ENCODE results near the gene ELOVL2.
A peak's percentile ranks its signal among the peaks of the same experiment; 100 is the strongest.

Gene ELOVL2

DNA sequence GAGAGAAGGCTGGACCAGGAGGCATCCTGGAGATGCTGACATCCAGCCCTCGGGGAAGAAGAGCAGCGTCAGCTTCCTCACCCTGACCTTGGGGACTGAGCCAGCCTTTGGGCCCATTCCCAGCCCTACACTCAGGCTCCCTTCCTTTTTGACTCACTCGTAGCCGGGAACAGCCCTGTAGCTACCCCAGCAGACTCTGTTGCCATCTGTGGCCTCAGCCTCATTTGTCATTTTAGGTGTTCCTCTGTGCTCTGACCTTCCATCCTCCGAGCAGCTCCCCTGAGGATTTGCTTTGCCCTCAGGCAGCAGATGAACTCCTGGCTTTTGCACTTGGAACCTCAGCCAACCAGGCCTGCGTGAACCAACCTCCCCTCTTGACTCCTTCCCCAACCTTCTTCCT, 67.5 kb downstream of the ELOVL2 start:
- DNase-seq, result no peak

DNA sequence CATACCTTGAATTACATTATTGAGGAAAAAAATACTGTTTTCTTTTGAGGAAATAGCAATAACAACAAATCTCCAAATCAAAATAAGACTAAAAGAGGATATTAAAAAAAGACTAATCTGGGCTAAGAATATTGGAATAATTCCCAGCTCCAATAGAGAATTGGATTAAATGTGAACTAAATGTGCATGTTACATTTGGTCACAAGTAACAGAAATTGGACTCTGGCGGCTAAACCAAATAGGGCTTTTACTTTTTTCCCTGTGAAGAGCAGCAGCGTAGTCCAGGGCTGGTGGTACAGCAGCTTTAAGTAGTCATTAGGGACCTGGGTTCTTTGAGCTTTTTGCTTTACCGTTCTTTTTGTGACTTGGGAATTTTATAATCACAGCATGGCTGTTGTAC, 71.9 kb downstream of the ELOVL2 start:
- no peak for DNase-seq

DNA sequence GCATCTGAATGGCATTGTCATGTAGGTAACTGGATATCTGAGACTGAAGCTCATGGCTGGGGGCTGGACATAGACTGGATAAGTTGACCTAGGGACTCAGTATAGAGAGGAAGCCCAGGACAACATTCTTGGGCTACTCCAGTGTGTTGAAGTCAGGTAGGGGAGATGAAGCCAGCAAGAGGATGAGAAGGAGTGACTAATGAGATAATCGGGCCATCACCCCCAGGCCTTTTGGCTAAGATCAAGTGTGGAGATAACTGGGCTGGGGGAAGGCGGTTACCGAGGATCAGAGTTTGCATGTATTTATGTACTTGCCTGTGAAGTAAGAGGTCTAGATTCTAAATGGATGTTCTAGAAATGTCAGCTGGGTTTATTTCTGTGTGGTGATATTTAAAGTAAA, 73.4 kb downstream of the ELOVL2 start:
- DNase-seq, result no peak

DNA sequence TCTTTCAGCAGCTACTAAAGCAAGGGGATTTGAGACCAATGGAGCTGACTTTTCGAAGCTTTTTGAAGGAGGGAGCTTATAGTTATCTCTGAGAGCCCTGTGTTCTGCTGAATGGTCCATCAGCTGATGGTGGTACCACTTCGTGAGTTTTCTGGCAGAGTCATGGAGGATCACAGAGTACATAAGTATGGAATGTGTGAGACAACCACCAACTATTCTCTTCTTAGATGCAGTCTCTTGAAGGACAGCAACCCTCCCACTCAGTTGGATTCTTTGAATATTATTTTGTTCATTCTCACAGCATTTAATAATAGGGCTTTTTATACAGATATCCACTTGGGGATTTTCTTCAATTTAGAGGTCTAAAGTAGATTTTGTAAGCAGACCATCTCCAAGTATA, 75.3 kb downstream of the ELOVL2 start:
- DNase-seq, result no peak

DNA sequence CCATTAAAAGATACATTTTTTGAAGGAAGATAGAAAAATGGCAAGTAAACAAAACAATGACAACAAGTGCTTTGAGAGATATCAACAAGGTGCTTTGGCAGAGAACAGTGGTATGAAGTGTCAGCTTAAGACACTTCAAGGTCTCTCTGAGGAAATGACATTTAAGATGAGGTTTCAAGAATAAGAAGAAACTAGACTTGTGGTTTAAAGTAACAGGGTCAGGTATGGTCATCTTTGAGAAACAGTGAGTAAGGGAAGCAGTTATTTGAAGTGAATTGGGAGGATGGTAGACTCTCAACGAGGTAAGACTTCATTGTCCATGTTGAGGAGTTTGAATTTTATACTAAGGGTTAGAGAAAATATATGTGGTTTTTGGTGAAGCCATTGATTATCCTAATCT, 79.4 kb downstream of the ELOVL2 start:
- no peak for DNase-seq

DNA sequence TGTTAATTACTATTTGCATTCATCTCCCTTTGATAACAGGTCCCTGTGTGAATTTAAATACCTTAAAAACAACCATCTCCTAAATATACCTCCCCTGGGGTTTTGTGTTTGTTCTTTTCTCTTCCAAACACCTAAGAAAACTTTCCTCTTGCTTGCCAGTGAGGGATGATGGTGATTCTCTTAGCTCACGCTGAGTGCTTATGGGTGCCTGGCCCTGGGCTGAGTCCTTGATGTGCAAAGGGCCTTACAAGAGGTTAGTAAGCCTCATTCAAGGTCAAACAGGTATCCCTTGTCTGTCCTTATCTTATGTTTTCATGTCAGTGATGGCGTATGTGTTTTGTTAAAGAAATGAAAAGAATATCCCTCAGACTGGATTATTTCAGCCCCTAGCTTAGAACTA, 81.0 kb downstream of the ELOVL2 start:
- DNase-seq, result no peak

DNA sequence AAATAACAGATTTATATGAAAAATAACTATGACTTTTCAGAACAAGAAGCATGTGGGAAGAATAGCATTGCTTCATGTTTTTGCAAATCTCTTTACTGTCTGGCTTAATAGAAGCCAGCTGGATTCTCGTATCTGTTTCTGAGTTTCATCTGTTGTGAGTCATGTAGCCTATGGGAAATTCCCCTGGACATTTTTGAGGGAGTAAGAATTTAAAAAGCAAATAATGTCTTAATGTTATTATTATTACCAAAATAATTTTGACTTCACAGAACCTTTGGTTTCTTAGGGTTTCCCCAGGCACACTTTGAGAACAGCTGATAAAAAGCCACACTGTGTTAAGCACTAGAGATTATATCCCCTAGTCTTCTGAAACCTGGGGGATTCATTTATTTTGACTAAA, 81.4 kb downstream of the ELOVL2 start:
- DNase-seq, result no peak

DNA sequence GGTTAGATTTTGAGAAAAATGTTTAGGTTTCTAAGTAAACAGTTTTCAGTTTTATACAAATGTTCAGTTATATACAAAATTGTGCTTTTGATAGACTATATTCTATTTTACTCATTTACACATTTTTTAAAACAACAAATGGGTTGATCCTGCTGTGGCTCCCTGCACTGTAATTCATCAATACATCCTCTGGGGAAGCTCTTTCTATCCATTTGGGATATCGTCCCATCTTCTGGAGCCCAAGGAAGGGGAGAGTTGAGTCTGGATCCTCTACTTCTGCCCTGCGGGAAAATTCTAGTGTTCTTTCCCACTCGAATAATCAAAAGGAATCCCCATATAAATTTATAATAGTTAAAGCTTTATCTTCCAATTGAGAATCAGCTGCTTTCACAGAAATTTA, 82.3 kb downstream of the ELOVL2 start:
- DNase-seq, result no peak

DNA sequence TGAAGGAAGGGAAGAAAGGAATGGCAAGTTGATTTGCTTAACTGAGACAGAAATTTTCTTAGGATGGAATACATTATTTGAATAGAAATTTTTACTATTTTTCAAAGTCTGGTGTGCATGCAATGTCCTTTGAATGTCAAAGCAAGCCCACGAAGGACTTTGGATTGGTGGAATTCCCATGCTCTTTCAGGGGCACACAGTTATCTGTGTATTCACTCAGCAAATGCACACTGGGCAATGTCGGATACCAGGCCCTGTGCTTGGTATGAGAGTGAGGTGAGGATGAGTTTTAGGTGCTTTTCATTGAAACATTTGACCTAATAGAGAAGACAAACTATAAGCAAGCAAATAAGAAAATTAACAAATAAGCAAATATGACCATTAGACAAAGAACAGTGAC, 83.9 kb downstream of the ELOVL2 start:
- no peak for DNase-seq

DNA sequence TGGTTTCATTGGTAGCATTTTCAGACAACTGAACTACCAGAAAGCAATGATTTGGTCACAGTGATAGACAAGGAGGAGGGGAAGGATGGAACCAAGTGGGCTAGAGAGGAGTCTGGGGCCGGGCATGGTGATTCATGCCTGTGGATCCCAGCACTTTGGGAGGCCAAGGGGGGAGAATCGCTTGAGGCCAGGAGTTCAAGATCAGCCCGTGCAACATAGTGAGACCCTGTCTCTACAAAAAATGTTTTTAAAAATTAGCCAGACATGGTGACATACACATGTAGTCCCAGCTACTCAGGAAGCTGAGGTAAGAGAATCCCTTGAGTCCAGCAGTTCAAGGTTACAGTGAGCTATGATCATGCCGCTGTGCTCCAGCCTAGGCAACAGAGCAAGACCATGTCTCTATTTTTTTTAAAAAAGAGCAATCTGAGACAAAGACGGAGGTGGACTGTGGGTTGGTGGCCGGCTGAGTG, 86.7 kb downstream of the ELOVL2 start:
- DNase-seq, result no peak

DNA sequence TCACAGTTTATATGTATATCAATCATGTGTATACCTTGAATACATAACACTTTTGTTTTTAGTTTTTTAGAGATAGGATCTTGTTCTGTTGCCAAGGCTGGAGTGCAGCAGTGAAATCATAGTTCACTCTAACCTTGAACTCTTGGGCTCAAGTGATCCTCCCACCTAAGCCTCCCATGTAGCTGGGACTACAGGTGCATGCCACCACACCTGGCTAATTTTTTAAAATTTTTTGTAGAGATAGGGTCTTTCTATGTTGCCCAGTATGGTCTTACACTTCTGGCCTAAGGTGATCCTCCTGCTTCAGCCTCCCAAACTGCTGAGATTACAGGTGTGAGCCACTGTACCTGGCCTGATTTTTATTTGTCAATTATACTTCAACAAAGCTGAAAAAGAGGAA, 87.3 kb downstream of the ELOVL2 start:
- DNase-seq, result no peak

DNA sequence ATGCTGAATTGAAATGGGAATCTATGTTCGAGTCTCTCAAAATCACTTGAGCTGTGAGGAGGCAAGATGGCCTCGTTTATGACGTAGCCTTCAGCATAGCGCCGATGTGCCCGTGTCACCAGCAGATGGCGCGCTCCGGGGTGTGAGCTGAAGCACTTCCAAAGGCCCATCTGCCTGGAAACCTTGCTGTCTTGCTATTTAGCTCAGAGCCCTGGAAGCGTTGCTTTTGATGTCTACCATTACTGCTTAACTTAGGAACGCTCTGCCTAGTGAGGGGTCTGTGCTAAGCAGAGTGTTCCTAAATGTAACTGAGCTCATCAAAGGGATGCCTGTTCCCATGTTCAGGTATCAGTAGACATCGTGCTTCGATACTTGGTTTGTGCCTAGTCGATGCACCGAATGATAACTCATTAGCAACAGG, 89.5 kb downstream of the ELOVL2 start:
- DNase-seq, result peak; percentile 77

DNA sequence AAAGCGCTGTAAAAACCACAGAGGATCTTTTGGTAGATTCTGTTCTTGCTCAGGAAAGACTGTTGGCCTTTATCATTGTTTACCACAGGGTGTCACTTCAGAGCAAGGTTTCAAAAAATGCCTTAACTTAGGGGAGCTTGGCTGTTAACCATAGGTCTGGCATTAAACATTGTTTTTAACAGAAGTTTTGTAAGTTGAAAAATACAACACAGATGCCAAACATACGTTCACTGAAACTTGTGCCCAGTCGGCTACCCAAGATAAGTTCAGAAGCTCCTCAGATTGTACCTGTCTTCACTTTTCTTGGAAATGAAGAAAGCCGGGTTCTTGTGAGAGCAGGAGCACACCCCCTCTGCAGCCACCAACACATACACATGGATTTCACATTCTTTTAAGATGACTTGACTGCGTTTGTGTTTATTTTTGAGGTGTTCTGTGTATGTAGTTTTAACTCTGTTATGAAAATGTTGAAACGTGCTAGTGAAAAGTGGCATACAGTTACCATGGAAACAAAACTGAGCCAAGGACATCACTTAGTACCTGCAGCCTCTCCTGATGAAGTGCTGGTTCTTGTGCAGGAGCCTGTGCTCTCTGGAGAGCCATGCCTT, 92.3 kb downstream of the ELOVL2 start:
- DNase-seq, result no peak

DNA sequence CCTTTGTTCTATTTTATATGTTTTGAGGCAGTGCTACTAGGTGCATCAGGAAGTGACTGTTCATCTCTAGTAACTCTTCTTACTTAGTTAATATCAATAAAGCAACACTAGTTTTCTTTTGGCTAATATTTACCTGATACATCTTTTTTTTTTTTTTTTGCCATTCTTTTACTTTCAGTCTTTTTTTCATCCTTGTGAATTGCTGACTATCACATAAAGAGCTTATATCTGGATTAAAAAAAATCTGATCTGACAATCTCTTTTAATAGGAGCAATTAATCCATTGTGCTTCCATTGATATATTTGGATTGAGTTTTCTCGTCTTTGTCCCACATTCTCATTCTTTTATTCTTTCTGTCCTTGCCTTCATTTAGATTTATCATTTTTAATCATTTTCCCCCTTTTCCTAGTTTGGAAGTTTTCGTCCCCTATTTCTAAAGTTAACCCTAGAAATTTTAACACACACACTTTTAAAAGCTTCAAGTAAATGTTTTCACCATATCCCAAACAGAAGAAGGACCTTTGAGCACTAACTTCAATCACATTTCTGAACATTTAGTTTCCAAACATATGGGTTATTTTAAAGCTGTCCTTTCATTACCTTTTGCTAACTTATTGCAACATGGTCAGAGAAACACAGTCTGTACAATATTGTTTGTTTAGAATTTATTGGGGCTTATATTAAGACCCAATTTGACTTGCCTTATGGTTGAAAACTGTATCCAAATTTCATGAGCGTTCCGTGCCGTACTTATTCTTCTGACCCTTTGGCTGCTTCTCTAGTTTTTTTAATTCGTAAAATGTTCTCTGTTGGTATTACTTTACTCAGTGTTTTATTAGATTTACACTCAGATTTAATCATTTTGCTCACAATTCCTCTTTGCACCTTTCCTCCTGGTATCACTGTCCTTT, 94.3 kb downstream of the ELOVL2 start:
- DNase-seq, result no peak

DNA sequence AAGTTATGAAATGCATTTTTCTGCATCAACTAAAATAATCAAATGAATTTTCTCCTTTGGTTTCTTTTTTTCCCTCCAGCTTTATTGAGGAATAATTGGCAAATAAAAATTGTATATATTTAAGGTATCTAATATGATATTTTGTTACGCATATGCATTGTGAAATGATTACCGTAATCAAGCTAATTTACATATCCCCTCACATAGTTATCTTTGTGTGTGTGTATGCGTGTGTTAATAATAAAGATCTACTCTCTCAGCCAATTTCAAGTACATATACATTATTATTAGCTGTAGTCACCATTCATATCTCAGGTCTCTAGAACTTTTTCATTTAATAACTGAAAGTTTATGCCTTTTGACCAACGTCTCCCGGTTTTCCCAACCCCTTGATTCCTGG, 96.1 kb downstream of the ELOVL2 start:
- DNase-seq, result no peak

DNA sequence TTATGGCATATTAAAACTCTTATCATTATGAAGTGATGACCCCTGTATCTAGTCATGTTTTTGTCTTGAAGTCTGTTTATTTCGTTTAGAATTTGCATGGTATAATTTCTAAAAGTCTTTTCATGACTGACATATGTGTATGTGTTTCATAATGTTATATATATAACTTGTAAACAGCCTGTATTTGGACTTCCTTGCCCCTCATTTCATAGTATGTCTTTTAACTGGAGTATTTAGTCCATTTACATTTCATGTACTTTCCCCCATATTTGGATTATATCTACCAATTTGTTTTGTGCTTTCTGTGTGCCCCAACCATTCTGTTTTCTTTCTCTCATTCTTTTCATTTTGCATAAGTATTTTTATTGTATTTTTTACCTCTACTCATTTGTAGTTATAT, 98.3 kb downstream of the ELOVL2 start:
- no peak for DNase-seq

DNA sequence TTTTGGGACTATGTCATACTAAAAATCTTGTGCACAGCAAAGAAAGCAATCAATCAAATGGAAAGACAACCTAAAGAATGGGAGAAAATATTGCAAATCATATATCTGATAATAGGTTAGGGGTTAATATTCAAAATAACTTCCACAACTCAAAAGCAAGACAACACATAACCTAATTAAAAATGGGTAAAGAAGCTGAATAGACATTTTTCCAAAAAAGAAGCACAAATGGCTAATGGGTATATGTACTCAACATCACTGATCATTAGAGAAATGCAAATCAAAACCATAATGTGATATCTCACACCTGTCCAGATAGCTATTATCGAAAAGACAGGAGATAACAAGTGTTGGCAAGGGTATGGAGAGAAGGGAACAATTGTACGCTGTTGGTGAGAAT, 104.3 kb downstream of the ELOVL2 start:
- no peak for DNase-seq

DNA sequence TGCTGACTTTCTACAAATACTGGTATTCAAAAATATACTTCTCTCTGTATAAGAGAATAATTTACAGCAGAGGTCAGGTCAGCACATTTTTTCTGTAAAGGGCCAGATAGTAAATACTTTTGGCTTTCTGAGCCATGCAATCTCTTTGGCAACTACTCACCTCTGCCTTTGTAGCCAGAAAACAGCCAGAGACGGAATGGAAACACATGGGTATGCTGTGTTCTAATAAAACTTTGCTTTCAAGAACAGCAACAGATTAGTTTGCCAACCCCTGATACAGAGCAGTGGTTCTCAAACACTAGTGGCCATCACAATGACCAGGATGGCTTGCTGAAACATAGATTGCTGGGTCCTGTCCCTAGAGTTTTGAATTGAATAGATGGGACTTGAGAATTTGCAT, 111.0 kb downstream of the ELOVL2 start:
- DNase-seq, result no peak

Measured in NCI-H2029 (cell line).